HG02759 (cell line): ENCODE data around the gene PPP6R2.
"Not testable (repeated sequence)": the region's sequence is repeated elsewhere in the genome, so short reads cannot be mapped to it uniquely, and the experiment has no call there.

Experiments used
- ATAC-seq: cut with Tn5 transposase; IDR thresholded peaks from one replicate; pipeline ENCODE4 v1.9.1; 2021; ENCODE audit warnings: mild to moderate bottlenecking, moderate library complexity; ENCODE audit not compliant: unreplicated experiment

Gene PPP6R2

DNA sequence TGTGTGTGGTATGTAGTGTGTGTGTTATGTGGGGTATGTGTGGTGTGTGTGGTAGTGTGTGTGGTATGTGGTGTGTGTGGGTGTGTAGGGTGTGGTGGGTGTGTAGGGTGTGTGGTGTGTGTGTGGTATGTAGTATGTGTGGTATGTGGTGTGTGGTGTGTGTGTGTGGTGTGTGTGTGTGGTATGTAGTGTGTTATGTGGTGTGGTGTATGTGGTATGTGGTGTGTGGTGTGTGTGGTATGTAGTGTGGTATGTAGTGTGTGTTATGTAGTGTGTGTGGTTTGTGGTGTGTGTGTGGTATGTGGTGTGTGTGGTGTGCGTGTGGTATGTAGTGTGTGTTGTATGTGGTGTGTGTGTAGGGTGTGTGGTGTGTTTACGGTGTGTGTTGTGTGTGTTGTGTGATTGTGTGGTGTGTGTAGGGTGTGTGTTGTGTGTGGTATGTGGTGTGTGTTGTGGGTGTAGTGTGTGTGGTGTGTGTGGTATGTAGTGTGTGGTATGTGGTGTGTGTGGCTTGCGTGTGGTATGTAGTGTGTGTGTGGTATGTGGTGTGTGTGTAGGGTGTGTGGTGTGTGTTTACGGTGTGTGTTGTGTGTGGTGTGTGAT, 4.2 kb upstream of the PPP6R2 start:
- no peak for ATAC-seq

DNA sequence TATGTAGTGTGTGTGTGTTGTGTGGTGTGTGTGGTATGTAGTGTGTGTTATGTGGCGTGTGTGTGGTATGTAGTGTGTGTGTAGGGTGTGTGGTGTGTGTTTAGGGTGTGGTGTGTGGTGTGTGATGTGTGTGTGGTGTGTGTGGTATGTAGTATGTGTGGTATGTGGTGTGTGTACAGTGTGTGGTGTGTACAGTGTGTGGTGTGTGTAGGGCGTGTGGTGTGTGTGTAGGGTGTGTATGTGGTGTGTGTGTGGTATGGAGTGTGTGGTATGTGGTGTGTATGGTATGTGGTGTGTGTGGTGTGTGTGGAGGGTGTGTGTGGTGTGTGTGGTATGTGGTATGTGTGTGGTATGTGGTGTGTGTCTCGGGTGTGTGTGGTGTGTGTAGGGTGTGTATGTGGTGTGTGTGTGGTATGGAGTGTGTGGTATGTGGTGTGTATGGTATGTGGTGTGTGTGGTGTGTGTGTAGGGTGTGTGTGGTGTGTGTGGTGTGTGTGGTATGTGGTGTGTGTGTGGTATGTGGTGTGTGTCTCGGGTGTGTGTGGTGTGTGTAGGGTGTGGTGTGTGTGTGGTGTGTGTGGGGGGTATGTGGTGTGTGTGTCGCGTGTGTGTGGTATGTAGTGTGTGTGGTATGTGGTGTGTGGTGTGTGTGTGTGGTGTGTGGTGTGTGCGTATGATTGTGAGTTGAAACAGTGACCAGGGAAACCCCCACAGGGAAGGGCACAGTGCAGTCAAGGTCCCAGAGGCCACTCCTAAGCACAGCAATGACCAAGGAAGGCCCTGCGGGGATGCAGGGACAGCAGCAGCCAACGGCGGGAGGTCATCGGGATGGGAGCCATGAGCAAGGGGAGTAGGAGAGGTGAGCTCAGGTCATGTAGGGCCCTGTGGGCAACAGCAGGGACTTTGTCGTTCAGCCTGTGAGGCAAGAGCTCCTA, 2.9 kb upstream of the PPP6R2 start:
- ATAC-seq, result no peak

DNA sequence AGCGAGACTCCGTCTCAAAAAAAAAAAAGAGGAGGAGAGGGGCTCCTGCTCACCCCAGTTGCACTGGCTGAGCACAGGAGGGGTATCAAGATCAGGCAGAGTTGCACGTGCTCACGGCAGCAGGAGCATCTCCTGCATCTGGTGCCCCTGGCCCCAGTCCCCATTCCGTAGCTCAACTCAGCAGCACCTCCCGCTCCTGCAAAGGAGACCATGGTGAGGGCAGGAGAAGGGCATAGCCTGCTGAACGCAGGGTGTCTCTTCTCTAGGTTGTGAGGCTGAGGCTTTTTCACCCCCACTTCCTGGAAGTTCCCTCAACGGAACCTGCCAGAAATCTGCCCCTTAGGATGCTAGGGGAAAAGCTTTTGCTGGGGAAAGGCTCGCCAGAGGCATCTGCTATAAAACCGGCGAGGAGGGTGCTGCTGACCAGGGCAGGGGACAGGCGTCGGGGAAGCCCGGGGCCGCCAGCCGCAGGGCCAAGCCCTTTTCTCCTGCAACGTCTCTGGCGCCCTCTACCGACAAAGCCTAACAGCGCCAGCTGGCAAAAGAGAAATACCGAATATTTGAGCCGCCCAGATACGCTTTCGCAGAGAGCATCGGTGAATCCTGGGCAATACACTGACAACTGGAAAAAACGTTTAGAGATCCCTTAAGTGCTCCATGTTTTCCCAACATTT, 1.0 kb upstream of the PPP6R2 start:
- peak; percentile 53 for ATAC-seq

DNA sequence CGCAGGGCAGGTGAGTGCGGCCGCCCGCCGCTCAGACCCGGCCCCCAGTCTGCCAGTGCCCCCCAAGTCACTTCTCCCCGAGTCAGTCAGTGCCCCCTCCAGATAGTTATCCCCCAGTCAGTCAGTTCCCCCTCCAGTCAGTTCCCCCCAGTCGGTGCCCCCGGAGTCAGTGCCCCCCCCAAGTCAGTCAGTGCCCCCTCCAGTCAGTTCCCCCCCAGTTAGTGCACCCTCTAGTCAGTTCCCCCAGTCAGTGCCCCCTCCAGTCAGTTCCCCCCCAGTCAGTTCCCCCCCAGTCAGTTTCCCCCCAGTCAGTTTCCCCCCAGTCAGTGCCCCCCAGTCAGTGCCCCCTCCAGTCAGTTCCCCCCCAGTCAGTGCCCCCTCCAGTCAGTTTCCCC, 411 bp downstream of the PPP6R2 start:
- ATAC-seq, result no peak

DNA sequence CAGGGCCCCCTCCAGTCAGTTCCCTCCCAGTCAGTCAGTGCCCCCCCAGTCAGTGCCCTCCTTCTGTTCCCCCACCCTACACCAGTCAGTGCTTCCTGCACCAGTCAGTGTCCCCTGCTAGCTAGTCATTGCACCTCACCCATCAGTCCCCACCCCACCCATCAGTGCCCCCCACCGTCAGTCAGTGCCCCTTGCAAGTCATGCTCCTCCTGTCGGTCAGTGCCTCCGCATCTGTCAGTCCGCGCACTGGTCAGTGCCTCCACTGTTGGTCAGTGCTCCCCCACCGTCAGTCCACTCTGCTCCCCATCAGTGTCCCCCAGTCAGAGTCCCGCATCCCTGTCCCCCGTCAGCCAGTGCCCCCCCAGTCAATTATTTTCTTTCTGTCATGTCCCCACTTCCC, 3.3 kb downstream of the PPP6R2 start:
- ATAC-seq, result no peak

DNA sequence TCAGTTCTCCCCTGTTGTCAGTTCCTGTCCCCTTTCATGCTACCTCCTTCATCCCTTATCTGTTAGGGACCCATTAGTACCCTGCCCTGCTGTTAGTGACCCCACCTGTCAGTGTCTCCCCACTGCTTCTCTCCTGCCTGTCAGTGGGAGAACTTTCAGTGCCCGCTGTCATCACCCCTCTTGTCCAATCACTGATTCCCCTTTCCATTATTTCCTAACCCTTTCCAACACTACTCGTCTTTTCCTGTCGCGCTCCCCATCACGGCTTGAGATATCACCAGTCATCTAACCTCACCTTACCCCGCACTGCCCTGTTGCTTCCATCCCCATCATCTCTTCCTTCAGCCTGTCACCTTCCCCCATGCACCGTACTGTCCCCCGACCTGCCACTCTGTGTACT, 4.0 kb downstream of the PPP6R2 start:
- ATAC-seq, result no peak

DNA sequence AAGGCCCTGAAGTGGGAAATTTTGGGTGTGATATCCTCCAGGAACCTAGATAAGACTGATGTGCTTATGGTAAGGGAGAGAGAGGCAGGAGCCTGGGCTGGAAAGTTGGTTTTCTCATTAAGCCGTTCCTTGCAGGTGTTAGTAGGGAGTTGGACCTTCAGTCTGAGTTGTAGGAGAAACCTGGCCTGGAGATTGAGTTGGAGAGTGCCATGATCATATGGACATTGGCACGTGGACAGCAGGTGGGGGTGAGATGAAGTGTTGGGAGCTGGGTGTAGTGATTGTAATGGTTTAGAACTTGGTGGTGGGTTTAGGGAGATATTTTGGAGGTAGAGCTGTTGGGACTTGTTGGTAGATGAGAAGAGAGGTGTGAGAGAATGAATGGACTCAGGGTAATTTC, 4.9 kb downstream of the PPP6R2 start:
- no peak for ATAC-seq

DNA sequence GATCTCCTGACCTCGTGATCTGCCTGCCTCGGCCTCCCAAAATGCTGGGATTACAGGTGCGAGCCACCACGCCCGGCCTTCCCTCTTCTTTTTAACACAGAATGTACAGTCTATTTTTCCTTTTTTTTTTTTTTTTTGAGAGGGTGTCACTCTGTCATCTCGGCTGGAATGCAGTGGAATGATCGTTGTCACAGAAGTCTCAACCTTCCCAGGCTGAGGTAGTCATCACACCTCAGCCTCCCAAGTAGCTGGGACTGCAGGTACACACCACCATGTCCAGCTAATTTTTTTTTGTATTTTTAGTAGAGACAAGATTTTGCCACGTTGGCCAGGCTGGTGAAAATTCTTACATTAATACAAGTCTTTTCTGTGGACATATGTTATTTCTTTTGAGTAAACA, 13.1 kb downstream of the PPP6R2 start:
- no peak for ATAC-seq

DNA sequence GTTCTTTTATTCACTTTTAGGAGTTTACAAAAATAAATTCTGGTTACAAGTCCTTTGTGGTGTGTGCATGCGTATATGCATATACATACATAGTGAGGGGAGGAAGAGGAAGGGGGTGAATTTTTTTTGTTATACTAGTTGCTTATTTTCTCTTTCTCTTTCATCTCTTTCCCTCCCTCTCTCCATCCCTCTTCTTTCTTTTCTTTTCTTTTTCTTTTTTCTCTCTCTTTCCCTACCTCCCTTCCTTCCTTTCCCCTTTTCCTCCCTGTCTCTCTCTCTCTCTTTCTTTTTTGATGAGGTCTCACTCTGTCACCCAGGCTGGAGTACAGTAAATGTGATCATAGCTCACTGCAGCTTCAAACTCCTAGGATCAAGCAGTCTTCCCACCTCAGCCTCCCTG, 14.1 kb downstream of the PPP6R2 start:
- ATAC-seq, result no peak

DNA sequence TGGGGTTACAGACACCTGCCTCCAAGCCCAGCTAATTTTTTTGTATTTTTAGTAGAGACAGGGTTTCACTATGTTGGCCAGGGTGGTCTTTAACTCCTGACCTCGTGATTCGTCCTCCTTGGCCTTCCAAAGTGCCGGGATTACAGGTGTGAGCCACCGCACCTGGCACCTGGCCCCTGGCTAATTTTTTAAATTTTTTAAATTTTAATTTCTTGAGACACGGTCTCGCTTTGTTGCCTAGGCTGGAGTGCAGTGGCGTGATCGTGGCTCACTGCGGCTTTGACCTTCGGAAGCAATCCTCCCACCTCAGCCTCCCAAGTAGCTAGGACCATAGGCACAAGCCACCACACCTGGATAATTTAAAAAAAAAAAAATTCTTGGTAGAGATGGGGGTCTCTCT, 14.6 kb downstream of the PPP6R2 start:
- no peak for ATAC-seq

DNA sequence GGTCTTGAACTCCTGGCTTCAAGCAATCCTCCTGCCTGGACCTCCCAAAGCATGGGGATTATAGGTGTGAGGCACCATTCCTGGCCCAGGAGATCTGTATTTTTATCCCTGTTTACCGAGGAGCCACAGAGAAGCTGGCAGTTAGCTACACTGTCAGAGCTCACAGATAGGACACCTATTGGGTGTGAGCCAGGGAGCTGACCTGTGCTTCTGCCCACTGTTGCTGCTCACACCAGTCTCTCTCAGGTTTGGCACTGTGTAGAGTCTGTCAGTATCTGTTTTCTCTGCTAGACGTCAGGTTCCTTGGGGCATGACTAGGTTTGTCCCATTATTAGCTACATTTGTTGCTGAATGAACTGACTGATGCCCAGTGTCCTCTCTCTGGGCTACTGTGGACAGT, 17.5 kb downstream of the PPP6R2 start:
- no peak for ATAC-seq

DNA sequence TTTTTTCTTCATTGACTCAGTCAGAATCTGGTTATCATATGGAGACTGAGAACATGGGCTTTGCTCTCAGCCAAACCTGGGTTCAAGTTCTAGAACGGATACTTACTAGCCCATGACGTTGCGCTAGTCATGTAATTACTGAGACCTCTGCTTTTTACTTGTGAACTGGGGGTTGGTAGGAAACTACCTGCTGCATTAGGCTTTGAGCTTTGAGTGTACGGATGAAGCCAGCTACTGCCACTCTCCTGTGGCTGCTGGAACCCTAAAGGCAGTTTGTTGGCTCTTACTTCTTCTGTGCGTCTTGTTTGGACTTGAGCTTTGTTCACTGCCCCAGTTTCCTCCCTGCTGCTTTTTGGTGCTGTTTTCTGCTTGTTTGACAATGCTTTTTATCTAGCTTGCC, 18.1 kb downstream of the PPP6R2 start:
- ATAC-seq, result no peak

DNA sequence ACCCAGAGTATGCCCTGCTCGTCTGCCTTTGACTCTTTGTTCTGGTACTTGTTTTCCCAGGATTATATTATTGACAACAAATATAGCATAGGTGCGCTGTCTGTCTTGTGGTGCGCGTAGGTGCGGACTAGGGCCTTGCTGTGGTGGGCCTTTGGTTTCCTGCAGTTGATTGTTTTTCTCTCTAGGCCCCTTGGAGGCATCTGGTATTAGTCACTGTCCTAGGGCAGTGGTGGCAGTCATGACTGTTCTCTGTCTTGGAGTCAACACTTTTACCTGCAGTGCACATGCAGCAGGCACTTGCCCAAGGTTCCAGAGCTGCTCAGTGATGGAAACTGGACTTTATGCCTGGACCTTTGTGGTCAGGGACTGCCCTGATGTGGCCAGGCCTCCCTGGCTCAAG, 18.6 kb downstream of the PPP6R2 start:
- ATAC-seq, result no peak

DNA sequence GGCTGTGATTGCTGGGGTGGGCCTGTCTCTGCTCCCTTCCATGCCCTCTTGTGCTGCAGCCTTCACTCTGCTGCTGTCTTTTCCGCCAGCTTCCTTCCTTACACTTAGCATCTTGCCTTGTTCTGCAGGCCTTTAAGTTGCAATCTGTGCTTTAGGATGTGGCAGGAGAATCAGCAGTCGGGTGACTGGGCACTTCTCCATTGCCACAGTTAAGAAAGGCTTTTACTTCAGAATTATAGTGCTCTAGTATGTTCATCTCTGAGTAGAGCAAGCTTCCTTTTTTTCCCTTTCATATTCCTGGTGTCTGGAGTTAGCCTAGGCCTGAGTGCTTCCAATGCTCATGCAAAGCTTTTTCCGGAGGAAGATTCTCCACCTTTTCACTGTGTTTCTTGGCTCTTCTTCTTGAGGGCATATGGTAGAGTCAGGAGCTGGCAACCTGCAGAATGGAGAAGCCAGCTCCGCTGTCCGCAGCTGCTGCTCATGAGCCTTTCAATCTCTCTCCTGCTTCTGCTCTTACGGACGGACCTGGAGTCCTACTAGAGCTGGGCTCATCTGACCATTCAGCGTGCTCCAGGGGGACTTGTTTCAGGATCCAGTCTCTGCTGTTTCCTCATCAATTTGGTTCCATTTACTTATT, 20.2 kb downstream of the PPP6R2 start:
- no peak for ATAC-seq

DNA sequence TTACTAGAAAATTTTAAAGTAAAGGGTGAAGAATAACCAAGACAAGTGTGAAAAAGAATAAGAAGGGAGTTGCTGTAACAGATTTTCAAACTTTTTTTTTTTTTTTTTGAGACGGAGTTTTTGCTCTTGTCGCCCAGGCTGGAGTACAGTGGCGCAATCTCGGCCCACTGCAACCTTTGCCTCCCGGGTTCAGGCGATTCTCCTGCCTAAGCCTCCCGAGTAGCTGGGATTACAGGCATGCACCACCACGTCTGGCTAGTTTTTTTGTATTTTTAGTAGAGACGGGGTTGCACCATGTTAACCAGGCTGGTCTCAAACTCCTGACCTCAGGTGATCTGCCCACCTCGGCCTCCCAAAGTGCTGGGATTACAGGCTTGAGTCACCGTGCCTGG, 20.7 kb downstream of the PPP6R2 start:
- not testable (repeated sequence) for ATAC-seq

DNA sequence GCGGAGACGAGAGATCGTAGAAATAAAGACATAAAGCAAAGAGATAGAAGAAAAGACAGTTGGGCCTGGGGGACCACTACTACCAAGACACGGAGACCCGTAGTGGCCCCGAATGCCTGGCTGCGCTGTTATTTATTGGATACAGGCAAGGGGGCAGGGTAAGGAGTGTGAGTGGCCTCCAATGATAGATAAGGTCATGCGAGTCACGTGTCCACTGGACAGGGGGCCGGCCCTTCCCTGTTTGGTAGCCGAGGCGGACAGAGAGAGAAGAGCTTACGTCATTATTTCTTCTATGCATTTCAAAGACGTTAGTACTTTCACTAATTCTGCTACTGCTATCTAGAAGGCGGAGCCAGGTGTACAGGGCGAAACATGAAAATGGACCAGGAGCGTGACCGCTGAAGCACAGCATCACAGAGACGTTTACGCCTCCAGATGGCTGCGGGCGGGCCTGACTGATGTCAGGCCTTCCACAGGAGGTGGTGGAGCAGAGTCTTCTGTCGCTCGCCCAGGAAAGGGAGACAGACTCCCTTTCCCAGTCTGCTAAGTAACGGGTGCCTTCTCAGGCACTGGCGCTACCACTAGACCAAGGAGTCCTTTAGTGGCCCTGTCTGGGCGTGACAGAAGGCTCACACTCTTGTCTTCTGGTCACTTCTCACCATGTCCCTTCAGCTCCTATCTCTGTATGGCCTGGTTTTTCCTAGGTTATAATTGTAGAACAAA, 24.8 kb downstream of the PPP6R2 start:
- ATAC-seq, result no peak

DNA sequence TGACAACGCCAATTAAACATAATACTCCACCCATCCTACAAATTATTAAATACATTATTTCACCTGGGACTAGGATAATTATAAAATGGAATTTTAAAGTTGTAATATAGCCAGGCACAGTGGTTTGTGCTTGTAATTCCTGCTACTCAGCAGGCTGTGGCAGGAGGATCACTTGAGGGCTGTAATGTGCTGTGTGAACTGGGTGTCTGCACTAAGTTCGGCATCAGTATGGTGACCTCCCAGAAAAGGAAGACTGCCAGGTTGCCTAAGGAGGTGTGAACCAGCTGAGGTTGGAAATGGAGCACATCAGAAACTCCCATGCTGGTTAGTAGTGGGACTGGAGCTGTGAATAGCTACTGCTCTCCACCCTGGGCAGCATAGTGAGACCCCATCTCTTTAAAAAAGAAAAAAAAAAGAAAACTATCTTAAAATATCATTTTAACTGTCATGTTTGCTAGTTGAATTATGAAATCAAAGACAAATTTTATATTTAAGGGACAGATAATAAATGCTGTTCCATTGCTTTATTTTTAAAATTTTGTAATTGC, 28.0 kb downstream of the PPP6R2 start:
- ATAC-seq, result no peak

DNA sequence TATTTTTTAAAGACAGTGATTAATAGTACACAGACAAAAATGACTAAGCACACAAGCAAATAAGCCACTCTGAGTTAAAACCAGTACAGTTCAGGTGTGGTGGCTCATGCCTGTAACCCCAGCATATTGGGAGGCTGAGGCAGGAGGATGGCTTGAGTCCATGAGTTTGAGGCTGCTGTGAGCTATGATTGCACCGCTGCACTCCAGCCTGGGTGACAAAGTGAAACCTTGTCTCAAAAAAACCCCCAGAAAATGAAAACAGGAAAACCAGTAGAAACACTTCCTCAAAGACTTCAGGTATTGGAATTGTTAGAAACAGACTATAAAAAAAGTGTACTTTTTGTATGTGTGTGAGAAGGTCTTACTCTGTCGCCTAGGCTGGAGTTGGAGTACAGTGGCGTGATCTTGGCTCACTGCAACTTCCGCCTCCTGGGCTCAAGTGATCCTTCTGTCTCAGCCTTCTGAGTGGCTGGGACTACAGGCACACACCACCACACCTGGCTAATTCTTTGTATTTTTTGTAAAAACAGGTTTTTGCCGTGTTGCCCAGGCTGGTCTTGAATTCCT, 33.0 kb downstream of the PPP6R2 start:
- no peak for ATAC-seq

DNA sequence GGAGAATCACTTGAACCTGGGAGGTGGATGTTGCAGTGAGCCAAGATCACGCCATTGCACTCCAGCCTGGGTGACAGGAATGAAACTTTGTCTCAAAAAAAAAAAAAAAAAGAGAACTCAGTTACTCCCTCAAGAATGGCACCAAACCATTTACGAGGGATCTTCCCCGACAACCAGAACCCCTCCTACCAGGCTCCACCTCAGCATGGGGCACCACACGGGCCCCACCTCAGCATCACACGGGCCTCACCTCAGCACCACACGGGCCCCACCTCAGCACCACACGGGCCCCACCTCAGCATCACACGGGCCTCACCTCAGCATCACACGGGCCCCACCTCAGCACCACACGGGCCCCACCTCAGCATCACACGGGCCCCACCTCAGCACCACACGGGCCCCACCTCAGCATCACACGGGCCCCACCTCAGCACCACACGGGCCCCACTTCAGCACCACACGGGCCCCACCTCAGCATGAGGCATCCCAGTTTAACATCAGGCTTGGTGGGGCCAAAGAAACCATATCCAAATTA, 38.0 kb downstream of the PPP6R2 start:
- ATAC-seq, result not testable (repeated sequence)
